Type B pancreatic cell (in vitro differentiated cells): ENCODE results near the gene YDJC. TPM values are rescaled to one million over a fixed set of nuclear protein-coding genes. Genes with fewer than 3 reads are reported as not detected.

ENCODE experiments used
- DNase-seq: peaks from one replicate; pipeline ENCODE4 v3.0.0; 2021; ENCODE audit warnings: mixed read lengths; ENCODE audit not compliant: unreplicated experiment; ENCODE audit errors: extremely low spot score
- H3K27ac Mint-ChIP-seq: 2 replicates; pipeline ENCODE4 v1.8.0; 2021; ENCODE audit warnings: mild to moderate bottlenecking, mixed read lengths
- H3K27me3 Mint-ChIP-seq: 2 replicates; pipeline ENCODE4 v1.8.0; 2021; ENCODE audit warnings: mixed read lengths
- H3K36me3 Mint-ChIP-seq: 2 replicates; pipeline ENCODE4 v1.8.0; 2021; ENCODE audit warnings: mixed read lengths
- H3K4me1 Mint-ChIP-seq: one replicate; pipeline ENCODE4 v1.8.0; 2021; ENCODE audit warnings: mixed read lengths; ENCODE audit not compliant: unreplicated experiment
- H3K4me3 Mint-ChIP-seq: 2 replicates; pipeline ENCODE4 v1.8.0; 2021; ENCODE audit warnings: mild to moderate bottlenecking, mixed read lengths
- H3K9me3 Mint-ChIP-seq: 2 replicates; pipeline ENCODE4 v1.8.0; 2021; ENCODE audit warnings: mixed read lengths
- total RNA-seq: library from RNA; stranded (reverse); gene quantifications from 2 replicates; pipeline ENCODE4 v1.2.1, GENCODE V29; 2021; ENCODE audit warnings: low replicate concordance
- TF ChIP-seq, protein P1 (sequence below): fragments of 200-600 bp; sonication (generic); conservative IDR thresholded peaks from 2 replicates; pipeline ENCODE4 v1.5.0; 2021; ENCODE audit warnings: antibody characterized with exemption, mild to moderate bottlenecking

Gene YDJC
- total RNA-seq, 1 donor from 2014 or later = 20.7 TPM

- Mint-ChIP-seq H3K9me3 (no peaks in the 10 kb centered on the region), H3K27ac (no peak overlapping the region), H3K36me3 (peaks cover 17% of the 10 kb centered on the region), H3K27me3 (no peaks in the 10 kb centered on the region), H3K4me1 (no peaks in the 10 kb centered on the region), H3K4me3 (no peak overlapping the region)
- DNase-seq = no peak
- TF ChIP-seq, protein P1, sequence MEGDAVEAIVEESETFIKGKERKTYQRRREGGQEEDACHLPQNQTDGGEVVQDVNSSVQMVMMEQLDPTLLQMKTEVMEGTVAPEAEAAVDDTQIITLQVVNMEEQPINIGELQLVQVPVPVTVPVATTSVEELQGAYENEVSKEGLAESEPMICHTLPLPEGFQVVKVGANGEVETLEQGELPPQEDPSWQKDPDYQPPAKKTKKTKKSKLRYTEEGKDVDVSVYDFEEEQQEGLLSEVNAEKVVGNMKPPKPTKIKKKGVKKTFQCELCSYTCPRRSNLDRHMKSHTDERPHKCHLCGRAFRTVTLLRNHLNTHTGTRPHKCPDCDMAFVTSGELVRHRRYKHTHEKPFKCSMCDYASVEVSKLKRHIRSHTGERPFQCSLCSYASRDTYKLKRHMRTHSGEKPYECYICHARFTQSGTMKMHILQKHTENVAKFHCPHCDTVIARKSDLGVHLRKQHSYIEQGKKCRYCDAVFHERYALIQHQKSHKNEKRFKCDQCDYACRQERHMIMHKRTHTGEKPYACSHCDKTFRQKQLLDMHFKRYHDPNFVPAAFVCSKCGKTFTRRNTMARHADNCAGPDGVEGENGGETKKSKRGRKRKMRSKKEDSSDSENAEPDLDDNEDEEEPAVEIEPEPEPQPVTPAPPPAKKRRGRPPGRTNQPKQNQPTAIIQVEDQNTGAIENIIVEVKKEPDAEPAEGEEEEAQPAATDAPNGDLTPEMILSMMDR = no peak
Observed at GRCh38 chr22:21673534-21674321, 43.9 kb upstream of the YDJC start.

- peaks cover 9% of the 10 kb centered on the region for H3K36me3 Mint-ChIP-seq
- DNase-seq = no peak
- TF ChIP-seq, protein P1 = no peak
- no peak overlapping the region for H3K4me3 Mint-ChIP-seq
- H3K4me1 Mint-ChIP-seq = peaks cover 5% of the 10 kb centered on the region
- H3K9me3 Mint-ChIP-seq = no peaks in the 10 kb centered on the region
- no peaks in the 10 kb centered on the region for H3K27me3 Mint-ChIP-seq
- H3K27ac Mint-ChIP-seq = no peak overlapping the region
Observed at GRCh38 chr22:21672107-21672629, 42.3 kb upstream of the YDJC start.

DNA sequence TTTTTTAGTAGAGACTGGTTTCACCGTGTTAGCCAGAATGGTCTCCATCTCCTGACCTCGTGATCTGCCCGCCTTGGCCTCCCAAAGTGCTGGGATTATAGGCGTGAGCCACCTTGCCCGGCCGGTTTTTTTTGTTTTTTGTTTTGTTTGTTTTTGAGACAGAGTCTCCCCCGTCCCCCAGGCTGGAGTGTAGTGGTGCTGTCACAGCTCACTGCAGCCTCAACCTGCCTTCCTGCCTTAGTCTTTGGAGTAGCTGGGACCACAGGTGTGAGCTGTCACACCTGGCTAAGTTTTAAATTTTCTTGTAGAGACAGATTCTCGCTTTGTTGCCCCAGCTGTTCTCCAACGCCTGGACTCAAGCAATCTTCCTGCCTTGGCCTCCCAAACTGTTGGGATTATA, 39.2 kb upstream of the YDJC start:
- H3K27me3 Mint-ChIP-seq = no peaks in the 10 kb centered on the region
- peaks cover 12% of the 10 kb centered on the region for H3K4me1 Mint-ChIP-seq
- TF ChIP-seq, protein P1 = no peak
- peak overlapping the region; percentile 79 for H3K27ac Mint-ChIP-seq
- peak overlapping the region; percentile 57 for H3K4me3 Mint-ChIP-seq
- no peaks in the 10 kb centered on the region for H3K9me3 Mint-ChIP-seq
- no peak for DNase-seq
- peaks cover 5% of the 10 kb centered on the region for H3K36me3 Mint-ChIP-seq

- no peak for DNase-seq
- H3K9me3 Mint-ChIP-seq = no peaks in the 10 kb centered on the region
- no peaks in the 10 kb centered on the region for H3K27me3 Mint-ChIP-seq
- peak overlapping the region; percentile 97 for H3K4me3 Mint-ChIP-seq
- TF ChIP-seq, protein P1 = no peak
- H3K27ac Mint-ChIP-seq = peak overlapping the region; percentile 99
- no peaks in the 10 kb centered on the region for H3K36me3 Mint-ChIP-seq
- H3K4me1 Mint-ChIP-seq = peaks cover 12% of the 10 kb centered on the region
Observed at GRCh38 chr22:21666786-21667185, 37.0 kb upstream of the YDJC start.

GRCh38 chr22:21665047-21665851, 35.4 kb upstream of the YDJC start:
- Mint-ChIP-seq H3K4me3 (peak overlapping the region; percentile 97), H3K27me3 (no peaks in the 10 kb centered on the region), H3K9me3 (no peaks in the 10 kb centered on the region), H3K27ac (peak overlapping the region; percentile 99), H3K36me3 (no peaks in the 10 kb centered on the region), H3K4me1 (peaks cover 12% of the 10 kb centered on the region)
- no peak for DNase-seq
- TF ChIP-seq, protein P1 = no peak
